ENCODE results near the gene SLC12A7. TPM values are rescaled to one million over a fixed set of nuclear protein-coding genes. Genes with fewer than 3 reads are reported as not detected.
A peak's percentile ranks its signal among the peaks of the same experiment; 100 is the strongest.

SLC12A7 gene
- total and polyA plus RNA-seq, 2 of the 13 experiments (the other 11 are each of a cell fraction or from before 2014, with no cell fraction given): 14.0 to 18.5 TPM

- TF ChIP-seq AFF4 (CRISPR knock-in tag; IDR thresholded peaks at IDR 0.05) (no peak), TFAP4 (IDR thresholded peaks at IDR 0.05; ENCODE audit: borderline replicate concordance, low read depth) (peak; percentile 88; the same call in 1 of the 2 replicates), ZNF782 (CRISPR knock-in tag; IDR thresholded peaks at IDR 0.05; ENCODE audit: borderline replicate concordance) (no peak), ZNF275 (CRISPR knock-in tag; IDR thresholded peaks at IDR 0.05; ENCODE audit: borderline replicate concordance) (no peak), MIER2 (CRISPR knock-in tag; IDR thresholded peaks at IDR 0.05) (no peak), ZNF230 (CRISPR knock-in tag; IDR thresholded peaks at IDR 0.05) (no peak), HMG20B (CRISPR knock-in tag; conservative IDR thresholded peaks at IDR 0.05) (0 out of 2 replicates have a peak, but pooled peaks have one; percentile 56), TFDP1 (CRISPR knock-in tag; IDR thresholded peaks at IDR 0.05; ENCODE audit: borderline replicate concordance) (no peak), GPBP1L1 (CRISPR knock-in tag; IDR thresholded peaks at IDR 0.05) (no peak), SRF (IDR thresholded peaks at IDR 0.05; ENCODE audit: low read depth, low read length) (no peak), GRHL1 (CRISPR knock-in tag; conservative IDR thresholded peaks at IDR 0.05) (no peak), HNRNPH1 (optimal IDR thresholded peaks at IDR 0.05; ENCODE audit: low read depth, low read length) (no peak), NR2F1 (CRISPR knock-in tag; IDR thresholded peaks at IDR 0.05) (0 out of 4 replicates have a peak, but pooled peaks of 1 of the 2 experiments have one; percentile 53), ZNF547 (CRISPR knock-in tag; IDR thresholded peaks at IDR 0.05) (no peak), ZSCAN25 (CRISPR knock-in tag; IDR thresholded peaks at IDR 0.05) (no peak), ZNF33B (CRISPR knock-in tag; IDR thresholded peaks at IDR 0.05) (no peak), FOXP1 (IDR thresholded peaks at IDR 0.05) (no peak), FOXP1 (CRISPR knock-in tag; IDR thresholded peaks at IDR 0.05) (no peak), ZBTB38 (CRISPR knock-in tag; IDR thresholded peaks at IDR 0.05) (no peak)
These were observed 24.0 kb upstream of the SLC12A7 start (continued) for GRCh38 chr5:1135696-1136525.
